Measurements from ENCODE around the gene PPP1R8.

Gene PPP1R8

DNA sequence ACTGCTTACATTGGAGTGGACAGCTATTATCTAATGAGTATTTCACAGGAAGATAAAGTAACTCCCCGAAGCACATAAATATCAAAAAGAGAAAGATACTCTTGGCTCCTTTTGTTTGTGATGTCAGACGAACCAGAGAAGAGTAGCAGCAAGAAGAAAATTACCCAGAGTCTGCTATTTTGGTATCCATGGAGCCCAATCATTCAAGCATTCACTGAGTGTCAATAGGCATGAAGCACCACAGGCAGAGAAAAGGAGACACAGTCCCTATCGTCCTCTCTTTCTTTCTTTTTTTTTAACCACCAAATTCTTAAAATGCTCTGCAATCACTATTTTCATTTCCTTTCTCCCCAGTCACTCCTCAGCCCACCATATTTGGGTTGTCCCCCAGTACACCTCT, 63.9 kb downstream of the PPP1R8 start:
- DNase-seq (ENCODE audit: low read depth in 2 of 2): no peak

Data from stimulated activated CD8-positive, alpha-beta memory T cell treated with anti-CD3 and anti-CD28 coated beads, Interleukin-7, amount 100 ng/mL, for 4 hours (primary cell).